HPDE6-E6E7 (cell line): ENCODE results near the gene OTUD6A.
"Not testable (repeated sequence)": the region's sequence is repeated elsewhere in the genome, so short reads cannot be mapped to it uniquely, and the experiment has no call there.

ENCODE experiments used
- DNase-seq: peaks from one replicate; pipeline ENCODE4 v3.0.0; 2011; ENCODE audit warnings: missing footprints; ENCODE audit errors: extremely low spot score

The OTUD6A gene

DNA sequence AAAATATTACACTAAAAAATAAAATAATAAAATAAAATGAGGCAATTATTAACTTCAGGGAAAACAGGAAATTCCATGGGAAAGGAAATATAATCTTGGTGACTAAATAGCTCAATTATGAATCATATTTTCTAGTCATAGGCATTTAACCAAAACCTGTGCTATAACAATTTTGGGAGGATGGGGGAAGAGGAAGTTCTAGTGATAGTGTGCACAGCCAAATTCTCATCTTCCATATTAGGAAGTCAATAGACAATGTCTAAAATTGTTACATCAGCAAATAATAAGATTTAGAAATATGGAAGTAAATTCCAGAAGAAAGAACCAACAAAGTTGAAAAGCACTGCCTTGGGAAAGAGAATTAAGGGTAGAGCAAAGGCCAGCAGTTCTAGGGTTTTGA is 15.3 kb upstream of the OTUD6A start:
- no peak for DNase-seq

DNA sequence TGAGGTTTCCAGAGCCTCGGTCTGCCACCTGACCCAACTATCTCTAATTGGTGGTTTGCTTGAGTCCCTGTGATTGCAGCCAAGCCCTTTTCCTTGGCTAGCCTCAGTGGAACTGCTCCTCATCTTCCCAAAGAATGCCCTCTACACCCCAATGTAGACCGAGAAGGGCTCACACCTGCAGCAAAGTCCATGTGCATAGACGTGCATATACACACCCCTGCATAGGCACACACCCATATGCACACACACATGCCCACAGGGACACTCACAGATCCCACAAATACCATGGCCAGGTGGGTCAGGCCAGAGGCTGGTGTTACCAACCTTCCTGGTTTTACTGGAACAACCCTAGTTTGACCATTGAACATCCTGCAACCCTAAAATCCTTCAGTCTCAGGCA is 12.9 kb upstream of the OTUD6A start:
- no peak for DNase-seq

DNA sequence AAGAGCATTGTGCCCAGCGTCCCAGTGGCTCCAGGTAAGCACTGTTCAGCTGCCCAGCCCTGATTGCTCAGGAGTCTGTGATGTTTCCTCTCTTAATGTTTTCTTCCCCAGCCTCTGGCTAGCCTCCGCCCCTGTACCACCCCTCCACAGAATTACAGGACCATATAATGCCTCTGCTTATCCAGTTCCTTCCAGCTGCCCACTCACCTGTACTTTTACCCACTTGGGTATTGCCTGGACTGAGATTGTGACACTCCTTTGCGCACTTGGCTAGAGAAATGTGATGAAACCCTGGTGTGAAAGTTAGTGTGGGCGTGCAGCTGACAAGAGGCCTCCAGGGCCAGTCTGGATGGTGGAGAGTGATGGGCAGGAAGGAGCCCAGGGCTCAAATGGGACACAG is 12.3 kb upstream of the OTUD6A start, which contains the start of gene AWAT2:
TSS of gene AWAT2 (minus strand) at position 14 of the 400 bp plus-strand sequence. CDS start at position 8, 6 bp downstream.
- no peak for DNase-seq

DNA sequence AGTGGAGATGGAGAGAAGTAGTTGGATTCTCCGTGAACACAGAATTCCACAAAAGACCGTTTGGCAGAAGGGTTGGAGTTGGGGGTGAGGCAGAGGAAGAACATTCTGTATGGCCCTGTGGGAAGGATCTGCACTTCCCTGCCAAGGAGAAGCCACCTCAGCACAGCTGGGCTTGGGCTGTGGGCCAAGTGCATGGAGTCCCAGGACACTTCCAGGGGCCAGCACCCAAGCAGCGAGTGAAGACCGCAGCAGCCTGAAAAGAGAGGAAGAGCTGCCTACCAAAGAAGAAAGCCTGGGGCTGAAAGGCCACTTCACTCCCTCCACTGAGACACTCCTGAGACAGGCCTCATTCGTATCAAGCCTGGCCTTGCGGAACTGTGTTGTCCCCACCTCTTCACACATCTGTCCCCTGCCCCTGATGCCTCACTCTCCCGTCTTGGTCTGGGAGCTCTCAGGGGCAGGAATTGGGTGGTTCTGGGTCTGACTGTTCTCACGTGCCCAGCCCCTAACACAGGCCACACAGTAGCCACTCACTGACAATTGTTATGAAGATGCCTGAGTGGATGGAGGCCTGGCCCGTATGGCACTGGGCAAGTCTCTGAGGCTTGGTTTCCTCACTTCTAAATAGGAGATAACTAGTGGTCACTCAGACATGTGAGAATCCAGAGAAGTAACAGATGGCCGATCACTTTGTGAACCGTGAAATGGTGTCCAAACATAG is 9.2 kb upstream of the OTUD6A start:
- DNase-seq: no peak

DNA sequence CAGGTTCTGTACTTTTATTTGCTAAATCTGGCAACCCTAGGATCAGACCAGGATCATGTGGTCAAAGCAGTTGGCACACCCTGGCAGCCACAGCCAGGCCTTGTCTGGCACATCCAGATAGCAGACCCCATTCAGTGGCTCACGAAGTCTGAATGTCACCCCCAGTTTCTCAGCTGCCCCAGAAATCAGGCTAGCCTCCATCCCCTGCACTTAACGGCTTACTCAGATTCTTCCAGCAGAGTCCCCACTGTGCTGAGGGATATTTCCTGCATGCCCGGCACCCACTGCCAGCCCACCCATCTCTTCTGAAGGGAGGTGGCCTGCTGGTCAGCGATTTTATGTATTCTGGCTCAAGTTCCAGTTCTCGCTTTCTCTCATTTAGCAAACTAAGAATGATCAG is 7.9 kb upstream of the OTUD6A start:
- no peak for DNase-seq

DNA sequence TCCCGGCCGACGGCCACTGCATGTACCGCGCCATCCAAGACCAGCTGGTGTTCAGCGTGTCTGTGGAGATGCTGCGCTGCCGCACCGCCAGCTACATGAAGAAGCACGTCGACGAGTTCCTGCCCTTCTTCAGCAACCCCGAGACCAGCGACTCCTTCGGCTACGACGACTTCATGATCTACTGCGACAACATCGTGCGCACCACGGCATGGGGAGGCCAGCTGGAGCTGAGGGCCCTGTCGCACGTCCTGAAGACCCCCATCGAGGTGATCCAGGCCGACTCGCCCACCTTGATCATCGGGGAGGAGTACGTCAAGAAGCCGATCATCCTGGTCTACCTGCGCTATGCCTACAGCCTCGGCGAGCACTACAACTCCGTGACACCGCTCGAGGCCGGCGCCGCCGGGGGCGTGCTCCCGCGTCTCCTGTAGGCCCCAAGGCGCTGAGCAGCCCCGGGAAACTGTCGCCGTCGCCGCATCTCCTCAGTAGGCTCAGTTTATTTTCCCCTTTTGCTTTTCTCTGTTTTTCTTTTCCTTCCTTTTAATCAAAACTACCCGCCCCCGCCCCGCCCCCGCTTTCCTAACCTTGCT is 799 bp downstream of the OTUD6A start:
- DNase-seq: no peak

DNA sequence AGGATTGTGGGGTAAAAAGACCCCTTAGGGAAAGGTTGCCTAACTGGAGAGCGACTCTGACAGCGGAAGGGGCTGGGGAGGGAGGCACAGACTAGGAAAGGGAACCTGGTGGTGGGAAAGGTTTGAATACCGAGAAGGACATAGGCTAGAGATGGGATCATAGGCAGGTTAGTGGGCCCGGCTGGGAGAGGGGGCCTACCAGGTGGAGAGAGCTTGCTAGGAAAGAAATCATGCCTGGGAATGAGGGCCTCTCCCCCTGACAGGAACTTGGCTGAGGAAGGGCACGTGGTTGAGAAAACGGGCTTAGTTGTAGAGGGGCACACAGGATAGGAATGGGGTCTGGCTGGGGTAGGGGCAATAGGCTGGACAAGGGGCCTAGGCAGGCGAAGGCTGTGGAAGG is 4.4 kb downstream of the OTUD6A start:
- no peak for DNase-seq

DNA sequence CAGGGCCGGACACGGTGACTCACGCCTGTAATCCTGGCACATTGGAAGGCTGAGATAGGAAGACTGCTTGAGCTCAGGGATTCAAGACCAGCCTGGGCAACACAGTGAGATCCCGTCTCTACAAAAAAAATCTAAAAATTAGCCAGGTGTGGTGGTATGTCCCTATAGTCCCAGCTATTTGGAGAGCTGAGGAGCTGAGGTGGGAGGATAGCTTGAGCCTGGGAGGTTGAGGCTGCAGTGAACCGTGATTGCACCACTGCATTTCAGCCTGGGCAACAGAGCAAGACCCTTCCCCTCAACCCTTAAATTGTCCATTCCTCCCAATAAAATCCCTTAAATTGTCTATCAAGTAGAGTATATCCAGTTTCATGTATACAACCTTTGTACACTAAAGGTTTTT is 17.0 kb downstream of the OTUD6A start:
- no peak for DNase-seq

DNA sequence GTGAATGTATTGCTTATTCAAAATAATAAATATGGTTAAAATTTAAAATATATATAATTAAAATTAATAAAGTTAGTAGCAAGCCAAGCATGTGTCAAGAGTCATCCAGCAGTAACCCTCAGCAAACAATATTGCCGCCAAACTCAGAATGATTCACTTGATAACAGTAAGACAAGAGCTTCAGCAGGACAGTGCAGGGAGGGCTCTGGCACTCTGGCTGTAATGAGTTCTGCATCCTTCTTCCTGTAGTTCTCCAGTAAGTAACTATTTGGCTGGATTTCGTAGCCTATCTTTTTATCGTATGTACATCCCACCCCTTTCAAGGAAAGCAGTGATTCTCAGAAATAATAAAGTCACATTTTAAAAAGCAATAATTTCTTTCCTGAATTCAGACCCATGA is 17.6 kb downstream of the OTUD6A start:
- no peak for DNase-seq

DNA sequence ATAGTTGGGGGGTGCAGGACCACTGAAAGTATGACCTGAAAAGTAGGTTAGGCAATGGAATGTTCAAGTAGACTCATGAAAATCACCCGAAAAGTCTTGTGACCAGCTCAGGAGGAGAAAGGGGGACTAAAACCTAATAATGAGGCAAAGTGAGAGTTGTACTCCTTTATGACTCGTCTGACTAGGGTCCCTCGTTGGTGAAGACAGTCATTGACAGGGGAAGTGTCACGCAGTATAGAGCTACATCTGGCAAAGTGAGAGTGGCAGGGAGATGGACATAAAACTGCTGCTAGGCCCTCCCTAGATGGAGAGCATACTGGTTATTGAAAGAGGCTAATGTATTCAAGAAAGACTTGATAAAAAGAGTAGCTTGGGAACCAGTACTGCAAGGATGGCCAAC is 20.5 kb downstream of the OTUD6A start:
- no peak for DNase-seq

DNA sequence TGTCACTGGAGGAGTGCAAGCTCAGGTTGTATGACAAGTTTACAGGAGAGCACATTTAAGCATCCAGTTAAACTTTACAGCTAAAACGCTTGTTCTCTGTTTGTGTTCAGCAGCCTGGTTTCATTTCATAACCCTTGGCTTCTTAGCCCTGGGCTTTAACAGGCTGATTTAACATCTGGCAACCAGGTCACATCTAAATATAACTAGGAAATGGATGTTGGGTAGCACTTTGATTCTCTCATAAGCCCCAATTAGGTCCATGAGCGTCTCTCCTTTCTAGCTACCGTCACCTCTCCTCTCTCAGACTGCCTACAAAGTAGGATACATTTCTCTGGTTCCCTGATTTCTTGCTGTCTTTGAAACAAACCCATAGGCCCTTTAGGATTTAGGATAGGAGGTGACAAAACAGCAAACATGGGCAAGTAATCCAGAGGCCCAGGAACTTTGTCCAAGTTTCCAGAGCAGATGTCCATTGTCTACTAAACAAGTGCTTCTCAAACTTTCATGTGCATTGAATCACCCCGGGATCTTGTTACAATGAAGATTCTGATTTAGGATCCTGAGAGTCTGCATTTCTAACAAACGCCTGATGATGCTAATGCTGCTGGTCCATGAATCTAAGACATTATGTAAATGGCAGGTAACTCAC is 22.5 kb downstream of the OTUD6A start:
- DNase-seq: no peak

DNA sequence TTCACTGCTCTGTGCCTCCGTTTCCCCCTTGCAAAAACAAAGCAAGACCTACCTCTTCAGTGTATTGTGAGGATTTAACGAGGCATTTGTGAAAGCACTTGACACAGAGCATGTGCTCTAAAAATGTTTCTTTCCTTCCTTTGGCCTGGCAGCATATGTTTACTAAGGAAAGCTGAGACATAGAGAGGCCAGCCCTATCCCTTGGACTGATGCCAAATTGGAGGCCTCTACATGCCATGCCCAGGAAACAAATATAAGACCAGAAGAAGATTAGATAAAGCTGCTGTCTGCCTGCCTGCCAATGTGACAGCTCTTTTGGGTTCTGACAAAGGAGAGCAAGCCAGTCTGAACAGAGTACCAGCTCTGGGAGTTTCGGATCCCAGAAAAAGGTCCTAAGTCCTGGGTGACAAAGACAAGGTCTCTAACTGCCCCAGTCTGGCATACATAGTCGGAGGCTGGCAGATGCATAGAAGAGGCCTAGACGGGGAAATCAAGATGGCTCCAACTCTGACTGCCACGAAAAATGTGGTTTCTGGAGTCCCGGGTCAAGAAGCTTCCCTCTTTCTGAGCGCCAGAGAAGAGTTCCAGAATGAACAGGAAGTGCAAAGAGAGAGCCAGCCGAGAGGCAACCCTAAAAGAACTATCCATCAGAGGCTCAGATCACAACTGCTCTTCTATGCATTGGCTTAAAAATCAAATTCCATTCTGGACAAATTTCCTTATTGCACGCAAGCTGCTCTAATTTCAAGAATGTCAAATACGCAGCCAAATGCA is 25.8 kb downstream of the OTUD6A start:
- no peak for DNase-seq

DNA sequence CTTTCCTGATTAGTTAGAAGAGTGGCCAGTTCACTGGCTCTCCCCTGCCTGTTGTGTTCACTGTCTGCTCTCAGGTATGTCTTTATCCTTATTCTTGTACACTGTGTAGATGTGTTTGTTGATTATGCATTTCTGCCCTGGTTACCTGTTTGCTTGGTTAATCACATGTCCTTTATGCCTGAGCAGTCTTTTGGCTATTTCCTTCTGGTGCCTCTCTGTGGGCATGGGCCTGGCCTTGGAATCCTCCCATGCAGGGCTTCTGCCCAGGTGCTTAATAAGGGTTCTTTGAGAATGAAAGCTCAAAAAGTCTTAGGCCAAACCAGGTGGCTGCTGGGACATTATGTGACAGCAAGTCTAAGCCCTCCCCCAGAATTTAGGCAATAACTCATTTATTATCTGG is 26.5 kb downstream of the OTUD6A start:
- no peak for DNase-seq

DNA sequence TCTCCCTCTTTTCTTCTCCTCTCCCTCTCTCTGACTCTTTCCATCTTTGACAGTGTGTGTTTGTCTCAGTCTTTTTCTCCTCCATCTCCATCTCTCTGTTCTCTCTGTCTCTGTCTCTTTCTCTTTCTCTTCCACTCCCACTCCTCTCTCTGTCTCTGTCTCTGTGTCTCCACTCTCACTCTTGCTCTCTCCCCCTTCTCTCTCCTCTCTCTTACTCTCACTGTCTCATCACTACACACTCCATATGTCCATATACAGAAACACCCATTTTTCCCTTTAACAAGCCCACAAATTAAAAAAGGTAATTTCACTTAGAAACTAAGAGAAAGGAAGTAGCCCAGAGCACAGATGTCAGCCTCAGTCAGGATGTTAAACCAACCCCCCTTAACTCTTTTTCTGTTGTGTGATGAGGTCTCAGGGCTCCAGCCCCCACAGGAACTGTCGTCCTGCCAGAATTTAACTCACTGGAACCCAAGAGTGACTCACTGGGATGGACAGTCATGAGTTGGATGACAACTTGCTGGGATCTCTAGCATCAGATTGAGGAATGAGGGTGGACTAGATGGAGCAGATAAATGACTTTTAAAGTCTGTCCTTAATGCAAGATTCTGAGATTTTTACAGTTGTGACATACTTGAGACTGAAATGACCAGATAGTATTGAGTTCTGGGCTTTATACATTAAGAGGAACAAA is 27.5 kb downstream of the OTUD6A start:
- DNase-seq: no peak

DNA sequence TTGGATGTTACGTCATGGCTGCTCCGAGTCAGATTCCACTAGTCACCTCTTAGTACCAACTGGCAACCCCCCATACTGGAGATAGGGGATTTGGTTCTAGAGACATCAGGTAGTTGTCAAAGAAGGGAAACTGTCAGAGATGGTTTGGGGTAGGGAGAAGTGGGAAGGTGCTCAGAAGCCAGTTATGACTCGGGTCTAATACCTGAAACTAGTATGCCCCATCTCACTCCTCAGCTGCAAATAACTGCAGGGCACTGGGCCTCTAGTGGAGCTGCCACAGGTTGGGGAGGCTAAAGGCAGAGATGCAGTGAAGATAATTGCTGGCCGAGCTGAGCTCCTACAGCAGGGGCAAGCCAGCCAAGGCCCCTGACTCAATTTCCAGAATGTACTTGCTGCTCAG is 30.0 kb downstream of the OTUD6A start:
- no peak for DNase-seq

DNA sequence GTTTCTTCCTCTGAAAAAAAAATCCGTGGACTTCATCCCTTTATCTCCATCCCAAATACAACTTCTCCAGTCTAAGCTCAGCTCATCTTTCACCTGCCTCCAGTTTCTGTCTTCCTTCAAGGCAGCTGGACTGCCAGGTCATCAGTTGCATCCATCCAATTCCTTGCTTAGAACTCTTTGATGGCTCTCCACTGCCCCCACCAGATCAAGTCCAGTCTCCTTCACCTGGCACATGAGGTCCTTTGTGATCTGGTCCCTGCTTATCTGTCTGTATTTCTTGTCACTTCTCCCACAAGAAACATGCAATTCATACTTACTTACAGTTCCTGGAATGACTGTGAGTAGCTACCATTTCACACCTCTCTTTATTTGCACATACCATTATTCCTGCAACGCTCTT is 33.8 kb downstream of the OTUD6A start:
- peak; percentile 13 for DNase-seq

DNA sequence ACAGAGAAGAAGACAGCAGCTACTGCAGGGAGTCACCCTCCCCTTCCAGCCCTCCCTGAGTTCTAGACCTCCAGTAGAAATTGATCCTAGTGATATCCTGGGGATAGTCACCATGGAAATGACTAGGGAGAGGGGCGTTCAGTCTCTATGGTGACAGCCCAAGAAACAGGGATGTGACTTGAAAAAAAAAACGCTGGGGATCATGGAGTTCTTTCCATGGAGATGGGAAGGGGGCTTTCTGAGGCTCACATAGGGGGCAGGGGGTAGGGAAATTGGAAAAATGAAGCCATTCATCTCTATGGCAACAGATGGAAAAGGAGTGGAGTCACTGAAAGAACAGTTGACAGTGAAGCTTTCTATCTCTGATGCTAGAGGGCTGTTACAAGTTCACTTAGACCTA is 43.0 kb downstream of the OTUD6A start:
- no peak for DNase-seq

DNA sequence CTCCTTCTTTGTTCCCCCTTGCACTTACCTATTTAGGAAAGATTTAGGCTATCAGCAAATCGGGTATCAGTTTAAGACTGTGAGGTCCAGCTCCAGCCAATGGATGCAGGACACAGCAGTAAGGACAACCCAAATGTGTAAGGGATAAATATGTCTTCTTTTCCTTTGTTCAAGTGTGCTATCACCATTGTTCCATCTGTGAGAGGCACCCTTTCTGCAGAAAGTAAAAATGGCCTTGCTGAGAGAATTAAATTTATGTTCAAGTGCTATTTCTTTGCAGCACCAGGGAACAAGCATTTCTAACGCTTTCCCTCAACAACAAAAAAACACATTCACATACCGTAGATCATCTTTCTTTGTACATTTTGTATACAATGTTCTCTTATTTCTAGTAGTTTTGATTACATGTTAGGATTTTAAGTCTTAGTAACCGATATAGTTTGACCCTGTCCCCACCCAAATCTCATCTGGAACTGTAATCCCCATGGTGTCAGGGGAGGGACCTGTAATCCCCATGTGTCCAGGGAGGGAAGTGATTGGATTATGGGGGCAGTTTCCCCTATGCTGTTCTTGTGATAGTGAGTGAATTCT is 49.3 kb downstream of the OTUD6A start:
- DNase-seq: not testable (repeated sequence)
